Cardiac muscle cell (in vitro differentiated cells and primary cell): ENCODE data around the gene RHOF. TPM values are rescaled to one million over a fixed set of nuclear protein-coding genes. Genes with fewer than 3 reads are reported as not detected.

Experiments used
- DNase-seq, 2 donors: peaks; one replicate each; pipeline versions ENCODE4 v3.0.0 to v3.0.0-alpha.2; 2010 to 2017; ENCODE audit warnings: low read depth in 1 of 2, low spot score in 1 of 2
- H3K27ac ChIP-seq: fragments of 200-600 bp; sonication (generic); 2 replicates; pipeline ENCODE4 v1.5.1; 2016
- H3K27me3 ChIP-seq: fragments of 200-600 bp; sonication (generic); 2 replicates; pipeline ENCODE4 v1.6.0; 2016; ENCODE audit warnings: control low read depth
- H3K36me3 ChIP-seq: fragments of 200-600 bp; sonication (generic); 2 replicates; pipeline ENCODE4 v1.5.1; 2016; ENCODE audit warnings: control low read depth
- H3K4me1 ChIP-seq: fragments of 200-600 bp; sonication (generic); 2 replicates; pipeline ENCODE4 v1.8.1; 2017; ENCODE audit warnings: low read depth, mild to moderate bottlenecking, mixed run types
- H3K4me3 ChIP-seq: fragments of 200-600 bp; sonication (generic); 2 replicates; pipeline ENCODE4 v1.5.1; 2016; ENCODE audit warnings: mild to moderate bottlenecking
- H3K9me3 ChIP-seq: fragments of 200-600 bp; sonication (generic); 2 replicates; pipeline ENCODE4 v1.5.1; 2017; ENCODE audit warnings: low read depth, mild to moderate bottlenecking, control low read depth
- CTCF ChIP-seq: IDR thresholded peaks from 2 replicates; pipeline ENCODE4 v1.5.1; 2012; ENCODE audit warnings: low read depth, mild to moderate bottlenecking, low read length
- polyA plus RNA-seq: library from polyadenylated mRNA; unstranded; fragments of >200 nt; fragmentation: Nextera tagmentation; extraction: Ambion mirVana; gene quantifications from 2 replicates; pipeline ENCODE4 v1.2.1, GENCODE V29; 2016
- total RNA-seq: library from RNA; depleted of rRNA; stranded (reverse); fragments of >200 nt; gene quantifications from 2 replicates; pipeline ENCODE4 v1.2.3, GENCODE V29; 2016

RHOF gene
- total and polyA plus RNA-seq, 2 experiments from 2014 or later, result 21.5 to 56.3 TPM

GRCh38 chr12:121816925-121817647 is 23.6 kb upstream of the RHOF start:
- H3K36me3 ChIP-seq, result peaks cover 32% of the 10 kb centered on the region

GRCh38 chr12:121815263-121815662 is 21.8 kb upstream of the RHOF start:
- H3K27ac ChIP-seq, result no peak overlapping the region
- H3K4me3 ChIP-seq, result no peak overlapping the region
- peaks cover 37% of the 10 kb centered on the region for H3K36me3 ChIP-seq
- H3K9me3 ChIP-seq, result no peaks in the 10 kb centered on the region
- H3K4me1 ChIP-seq, result peaks cover 15% of the 10 kb centered on the region
- no peak for DNase-seq
- H3K27me3 ChIP-seq, result no peaks in the 10 kb centered on the region
- TF ChIP-seq CTCF, result no peak

More at GRCh38 chr12:121816925-121817647, 23.6 kb upstream of the RHOF start:
- H3K4me3 ChIP-seq, result no peak overlapping the region
- DNase-seq, result no peak
- H3K4me1 ChIP-seq, result peaks cover 5% of the 10 kb centered on the region
- no peaks in the 10 kb centered on the region for H3K9me3 ChIP-seq
- H3K27me3 ChIP-seq, result no peaks in the 10 kb centered on the region
- no peak overlapping the region for H3K27ac ChIP-seq
- no peak for TF ChIP-seq CTCF

- no peaks in the 10 kb centered on the region for H3K27me3 ChIP-seq
- peaks cover 37% of the 10 kb centered on the region for H3K36me3 ChIP-seq
- no peak overlapping the region for H3K27ac ChIP-seq
- H3K9me3 ChIP-seq, result no peaks in the 10 kb centered on the region
- no peak for TF ChIP-seq CTCF
- DNase-seq, result no peak
- peaks cover 15% of the 10 kb centered on the region for H3K4me1 ChIP-seq
- no peak overlapping the region for H3K4me3 ChIP-seq
Observed at GRCh38 chr12:121814429-121815119, 21.1 kb upstream of the RHOF start.

- Histone ChIP-seq H3K4me3 (no peak overlapping the region), H3K27ac (no peak overlapping the region), H3K4me1 (peaks cover 15% of the 10 kb centered on the region), H3K27me3 (no peaks in the 10 kb centered on the region), H3K36me3 (peaks cover 40% of the 10 kb centered on the region), H3K9me3 (no peaks in the 10 kb centered on the region)
- no peak for DNase-seq
- no peak for TF ChIP-seq CTCF
Observed at GRCh38 chr12:121813951-121814350, 20.5 kb upstream of the RHOF start.

GRCh38 chr12:121812921-121813896 is 19.7 kb upstream of the RHOF start:
- no peak for TF ChIP-seq CTCF
- H3K36me3 ChIP-seq, result peaks cover 39% of the 10 kb centered on the region
- no peaks in the 10 kb centered on the region for H3K27me3 ChIP-seq
- peak in 1 of 2 donors; percentile 34 for DNase-seq
- H3K4me3 ChIP-seq, result peak overlapping the region; percentile 54
- no peaks in the 10 kb centered on the region for H3K9me3 ChIP-seq
- H3K4me1 ChIP-seq, result peaks cover 15% of the 10 kb centered on the region
- no peak overlapping the region for H3K27ac ChIP-seq
